UCSD-AML1 (cell line): ENCODE data around the gene ADAMTS6.
"Not testable (repeated sequence)": the region's sequence is repeated elsewhere in the genome, so short reads cannot be mapped to it uniquely, and the experiment has no call there.

Experiments
- DNase-seq: peaks from one replicate; lab custom pipeline; 2025; ENCODE audit not compliant: unreplicated experiment; lab: John Stamatoyannopoulos, UW

ADAMTS6 gene

GRCh38 chr5:65481635-65482295 lies at the start of gene ADAMTS6:
ADAMTS6 (minus strand) TSS chr5:65481920; CDS start chr5:65473673, 8,247 bp downstream.
- peak; percentile 43 for DNase-seq

- no peak for DNase-seq
Measured at GRCh38 chr5:65530904-65531303, 49.2 kb upstream of the ADAMTS6 start.

- no peak for DNase-seq
Measured at GRCh38 chr5:65525726-65526125, 44.0 kb upstream of the ADAMTS6 start.

GRCh38 chr5:65512170-65512937 lies 30.6 kb upstream of the ADAMTS6 start:
- DNase-seq = no peak

GRCh38 chr5:65508978-65509377 lies 27.3 kb upstream of the ADAMTS6 start:
- DNase-seq = no peak

- DNase-seq = no peak
Measured at GRCh38 chr5:65506961-65507360, 25.2 kb upstream of the ADAMTS6 start.

- DNase-seq = no peak
Measured at GRCh38 chr5:65489119-65489518, 7.4 kb upstream of the ADAMTS6 start.

GRCh38 chr5:65488038-65488687 lies 6.4 kb upstream of the ADAMTS6 start:
- DNase-seq = not testable (repeated sequence)

- DNase-seq = not testable (repeated sequence)
Measured at GRCh38 chr5:65486803-65487202, 5.1 kb upstream of the ADAMTS6 start.

GRCh38 chr5:65485405-65485804 lies 3.7 kb upstream of the ADAMTS6 start:
- no peak for DNase-seq

GRCh38 chr5:65483546-65484346 lies 2.0 kb upstream of the ADAMTS6 start:
- DNase-seq = no peak

GRCh38 chr5:65482736-65483545 lies 1.2 kb upstream of the ADAMTS6 start:
- no peak for DNase-seq

GRCh38 chr5:65482296-65482735 lies 596 bp upstream of the ADAMTS6 start:
- no peak for DNase-seq

GRCh38 chr5:65481171-65481581 lies 544 bp downstream of the ADAMTS6 start:
- no peak for DNase-seq

- DNase-seq = no peak
Measured at GRCh38 chr5:65480306-65480865, 1.3 kb downstream of the ADAMTS6 start.

- no peak for DNase-seq
Measured at GRCh38 chr5:65479527-65479926, 2.2 kb downstream of the ADAMTS6 start.

GRCh38 chr5:65478336-65478735 lies 3.4 kb downstream of the ADAMTS6 start:
- DNase-seq = no peak

- no peak for DNase-seq
Measured at GRCh38 chr5:65475895-65476294, 5.8 kb downstream of the ADAMTS6 start.

- DNase-seq = no peak
Measured at GRCh38 chr5:65475336-65475735, 6.4 kb downstream of the ADAMTS6 start.

GRCh38 chr5:65474130-65474711 lies 7.5 kb downstream of the ADAMTS6 start:
- DNase-seq = no peak
